Measurements from ENCODE around the gene DDX1.

DNA sequence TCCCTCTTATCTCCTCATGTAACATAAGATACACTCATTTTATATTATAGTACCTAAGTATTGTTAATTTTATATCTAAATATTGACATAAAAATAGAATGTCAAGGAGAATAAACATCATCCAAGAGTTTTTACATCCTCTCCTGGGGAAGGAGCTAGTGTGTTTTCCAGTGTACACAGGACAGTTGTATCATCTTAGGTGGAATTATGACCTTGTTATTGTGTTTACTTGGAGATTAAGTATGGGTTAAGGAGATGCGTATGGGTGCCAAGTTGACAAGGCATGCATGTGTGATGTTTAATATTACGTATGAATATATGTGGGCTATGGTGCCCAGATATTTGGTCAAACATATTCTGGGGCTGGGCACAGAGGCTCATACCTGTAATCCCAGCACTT is 11.2 kb upstream of the DDX1 start:
- TF ChIP-seq, protein P1, sequence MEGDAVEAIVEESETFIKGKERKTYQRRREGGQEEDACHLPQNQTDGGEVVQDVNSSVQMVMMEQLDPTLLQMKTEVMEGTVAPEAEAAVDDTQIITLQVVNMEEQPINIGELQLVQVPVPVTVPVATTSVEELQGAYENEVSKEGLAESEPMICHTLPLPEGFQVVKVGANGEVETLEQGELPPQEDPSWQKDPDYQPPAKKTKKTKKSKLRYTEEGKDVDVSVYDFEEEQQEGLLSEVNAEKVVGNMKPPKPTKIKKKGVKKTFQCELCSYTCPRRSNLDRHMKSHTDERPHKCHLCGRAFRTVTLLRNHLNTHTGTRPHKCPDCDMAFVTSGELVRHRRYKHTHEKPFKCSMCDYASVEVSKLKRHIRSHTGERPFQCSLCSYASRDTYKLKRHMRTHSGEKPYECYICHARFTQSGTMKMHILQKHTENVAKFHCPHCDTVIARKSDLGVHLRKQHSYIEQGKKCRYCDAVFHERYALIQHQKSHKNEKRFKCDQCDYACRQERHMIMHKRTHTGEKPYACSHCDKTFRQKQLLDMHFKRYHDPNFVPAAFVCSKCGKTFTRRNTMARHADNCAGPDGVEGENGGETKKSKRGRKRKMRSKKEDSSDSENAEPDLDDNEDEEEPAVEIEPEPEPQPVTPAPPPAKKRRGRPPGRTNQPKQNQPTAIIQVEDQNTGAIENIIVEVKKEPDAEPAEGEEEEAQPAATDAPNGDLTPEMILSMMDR (IDR thresholded peaks at IDR 0.05) = no peak
- TF ChIP-seq ZFX (IDR thresholded peaks at IDR 0.05; ENCODE audit: borderline replicate concordance) = no peak
